Measurements from ENCODE around the gene CHRNB1.
A peak's percentile ranks its signal among the peaks of the same experiment; 100 is the strongest.
"Not testable (repeated sequence)": the region's sequence is repeated elsewhere in the genome, so short reads cannot be mapped to it uniquely, and the experiment has no call there.

Gene CHRNB1

DNA sequence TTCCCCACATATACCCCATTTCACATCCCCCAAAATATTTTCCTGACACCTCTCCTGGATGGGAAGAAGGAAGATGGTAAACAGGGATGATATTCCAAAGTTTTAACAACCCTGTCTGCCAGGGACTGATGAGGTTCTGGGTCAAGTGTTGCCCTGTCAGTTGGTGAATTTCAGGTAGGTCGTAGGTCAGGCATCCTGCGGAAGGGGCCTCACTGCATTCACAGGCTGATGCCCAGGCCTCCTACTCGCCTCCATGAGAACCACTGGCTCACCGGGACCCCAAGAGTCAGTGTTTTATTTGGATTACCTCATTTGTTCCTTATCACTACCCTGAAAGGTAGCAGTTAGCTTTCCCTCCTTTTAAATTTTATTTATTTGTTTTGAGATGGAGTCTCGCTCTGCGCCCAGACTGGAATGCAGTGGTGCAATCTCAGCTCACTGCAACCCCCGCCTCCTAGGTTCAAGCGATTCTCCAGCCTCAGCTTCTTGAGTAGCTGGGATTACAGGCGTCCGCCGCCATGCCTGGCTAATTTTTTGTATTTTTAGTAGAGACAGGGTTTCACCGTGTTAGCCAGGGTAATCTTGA lies 24.0 kb downstream of the CHRNB1 start:
- in situ Hi-C loops (cut with HindIII; ENCODE audit: low sequenced_read_pairs), result no loop called here

DNA sequence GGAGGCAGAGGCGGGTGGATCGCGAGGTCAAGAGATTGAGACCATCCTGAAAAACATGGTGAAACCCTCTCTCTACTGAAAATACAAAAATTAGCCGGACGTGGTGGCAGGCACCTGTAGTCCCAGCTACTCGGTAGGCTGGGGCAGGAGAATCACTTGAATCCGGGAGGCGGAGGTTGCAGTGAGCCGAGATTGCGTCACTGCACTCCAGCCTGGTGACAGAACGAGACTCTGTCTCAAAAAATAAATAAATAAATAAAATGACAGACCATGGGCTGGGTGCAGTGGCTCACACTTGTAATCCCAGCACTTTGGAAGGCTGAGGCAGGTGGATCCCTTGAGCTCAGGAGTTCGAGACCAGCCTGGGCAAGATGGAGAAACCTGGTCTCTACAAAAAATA lies 25.0 kb downstream of the CHRNB1 start:
- H3K4me3 ChIP-seq (ENCODE audit: low read depth, low read length); DNase-seq (ENCODE audit: low read depth, low spot score); in situ Hi-C loops (cut with HindIII; ENCODE audit: low sequenced_read_pairs): not testable (repeated sequence)

More for the DNA sequence above, 24.0 kb downstream of the CHRNB1 start:
- DNase-seq (ENCODE audit: low read depth, low spot score), result no peak
- TF ChIP-seq, protein P1, sequence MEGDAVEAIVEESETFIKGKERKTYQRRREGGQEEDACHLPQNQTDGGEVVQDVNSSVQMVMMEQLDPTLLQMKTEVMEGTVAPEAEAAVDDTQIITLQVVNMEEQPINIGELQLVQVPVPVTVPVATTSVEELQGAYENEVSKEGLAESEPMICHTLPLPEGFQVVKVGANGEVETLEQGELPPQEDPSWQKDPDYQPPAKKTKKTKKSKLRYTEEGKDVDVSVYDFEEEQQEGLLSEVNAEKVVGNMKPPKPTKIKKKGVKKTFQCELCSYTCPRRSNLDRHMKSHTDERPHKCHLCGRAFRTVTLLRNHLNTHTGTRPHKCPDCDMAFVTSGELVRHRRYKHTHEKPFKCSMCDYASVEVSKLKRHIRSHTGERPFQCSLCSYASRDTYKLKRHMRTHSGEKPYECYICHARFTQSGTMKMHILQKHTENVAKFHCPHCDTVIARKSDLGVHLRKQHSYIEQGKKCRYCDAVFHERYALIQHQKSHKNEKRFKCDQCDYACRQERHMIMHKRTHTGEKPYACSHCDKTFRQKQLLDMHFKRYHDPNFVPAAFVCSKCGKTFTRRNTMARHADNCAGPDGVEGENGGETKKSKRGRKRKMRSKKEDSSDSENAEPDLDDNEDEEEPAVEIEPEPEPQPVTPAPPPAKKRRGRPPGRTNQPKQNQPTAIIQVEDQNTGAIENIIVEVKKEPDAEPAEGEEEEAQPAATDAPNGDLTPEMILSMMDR (IDR thresholded peaks at IDR 0.05; ENCODE audit: low read depth, low read length), result no peak
- no peak overlapping the region for H3K4me3 ChIP-seq (ENCODE audit: low read depth, low read length)

DNA sequence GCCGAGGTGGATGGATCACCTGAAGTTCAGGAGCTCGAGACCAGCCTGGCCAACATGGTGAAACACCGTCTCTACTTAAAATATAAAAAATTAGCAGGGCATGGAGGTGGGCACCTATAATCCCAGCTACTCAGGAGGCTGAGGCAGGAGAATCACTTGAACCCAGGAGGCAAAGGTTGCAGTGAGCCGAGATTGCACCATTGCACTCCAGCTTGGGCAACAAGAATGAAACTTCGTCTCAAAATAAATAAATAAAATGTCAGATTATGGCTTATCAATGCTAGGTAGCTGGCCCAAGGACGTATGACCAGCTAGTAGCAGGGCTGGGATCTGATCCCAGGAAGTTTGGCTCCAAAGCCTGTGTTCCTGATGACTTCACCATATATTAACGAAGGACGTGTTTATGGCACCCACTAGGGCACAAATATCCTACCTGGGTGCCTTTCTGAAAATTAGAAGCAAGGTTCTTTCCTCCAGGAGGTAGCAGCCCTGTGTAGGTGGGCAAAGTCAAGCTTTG lies 25.7 kb downstream of the CHRNB1 start:
- in situ Hi-C loops (cut with HindIII; ENCODE audit: low sequenced_read_pairs); DNase-seq (ENCODE audit: low read depth, low spot score); H3K4me3 ChIP-seq (ENCODE audit: low read depth, low read length): not testable (repeated sequence)

DNA sequence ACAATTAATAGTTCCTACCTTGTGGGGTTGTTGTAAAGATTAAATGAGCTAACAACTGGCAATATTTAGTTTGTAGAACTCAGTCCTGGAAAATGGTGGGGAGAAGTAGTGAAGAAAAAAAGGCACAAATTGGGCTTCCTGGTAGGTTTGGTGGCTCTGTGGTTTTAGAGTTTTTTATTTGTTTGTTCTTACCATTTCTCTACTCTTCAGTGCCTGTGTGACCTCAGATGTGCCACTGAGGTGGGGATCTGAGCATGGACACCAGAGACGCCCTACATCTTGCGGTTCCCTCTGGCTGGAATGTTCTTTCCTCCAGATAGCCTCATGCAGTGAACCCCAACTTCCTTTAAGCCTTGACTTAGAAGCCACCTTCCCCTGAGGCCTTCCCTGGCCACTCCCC lies 26.9 kb downstream of the CHRNB1 start:
- no peak overlapping the region for H3K4me3 ChIP-seq (ENCODE audit: low read depth, low read length)
- in situ Hi-C loops (cut with HindIII; ENCODE audit: low sequenced_read_pairs), result no loop called here

DNA sequence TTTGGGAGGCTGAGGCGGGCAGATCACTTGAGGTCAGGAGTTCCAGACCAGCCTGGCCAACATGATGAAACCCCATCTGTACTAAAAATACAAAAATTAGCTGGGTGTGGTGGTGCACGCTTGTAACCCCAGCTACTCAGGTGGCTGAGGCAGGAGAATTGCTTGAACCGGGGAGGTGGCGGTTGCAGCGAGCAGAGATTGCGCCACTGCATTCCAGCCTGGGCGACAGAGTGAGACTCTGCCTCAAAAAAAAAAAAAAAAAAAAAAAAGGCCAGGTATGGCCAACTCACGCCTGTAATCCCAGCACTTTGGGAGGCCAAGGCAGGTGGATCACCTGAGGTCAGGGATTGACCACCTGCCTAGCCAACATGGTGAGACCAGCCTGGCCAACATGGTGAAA lies 29.9 kb downstream of the CHRNB1 start:
- DNase-seq (ENCODE audit: low read depth, low spot score); H3K4me3 ChIP-seq (ENCODE audit: low read depth, low read length); in situ Hi-C loops (cut with HindIII; ENCODE audit: low sequenced_read_pairs): not testable (repeated sequence)

More for the DNA sequence above, 26.9 kb downstream of the CHRNB1 start:
- TF ChIP-seq, protein P1 (IDR thresholded peaks at IDR 0.05; ENCODE audit: low read depth, low read length), result no peak
- DNase-seq (ENCODE audit: low read depth, low spot score), result no peak

DNA sequence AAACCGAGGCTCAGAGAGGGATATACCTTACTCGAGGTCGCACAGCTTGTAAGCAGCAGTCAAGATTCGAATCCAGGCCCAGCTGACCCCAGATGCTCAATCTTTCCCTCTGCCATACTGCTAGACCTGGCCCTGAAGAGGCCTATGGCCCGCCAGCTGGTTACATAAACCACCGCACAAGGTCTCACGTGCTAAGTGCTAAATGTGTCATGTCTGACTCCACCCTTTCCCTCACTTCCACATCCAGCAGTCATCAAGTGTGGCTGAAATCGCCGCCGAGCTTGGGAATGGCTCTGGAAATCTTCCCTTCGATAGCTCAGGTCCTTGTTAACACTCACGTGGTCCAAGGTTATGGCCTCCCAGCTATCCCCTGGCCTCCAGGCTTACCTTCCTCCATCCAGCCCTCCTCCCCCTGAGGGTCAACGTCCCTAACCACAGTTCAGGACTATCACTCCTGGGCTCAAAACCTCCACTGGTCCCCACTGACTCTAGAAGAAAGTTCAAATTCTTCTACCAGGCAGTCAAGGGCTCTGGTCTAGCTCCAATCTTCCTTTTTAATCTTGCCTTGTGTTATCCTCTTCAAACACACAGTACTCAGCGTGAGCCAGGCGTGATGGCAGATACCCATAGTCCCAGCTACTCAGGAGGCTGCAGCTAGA lies 31.0 kb downstream of the CHRNB1 start:
- DNase-seq (ENCODE audit: low read depth, low spot score), result no peak
- TF ChIP-seq, protein P1 (IDR thresholded peaks at IDR 0.05; ENCODE audit: low read depth, low read length), result no peak
- H3K4me3 ChIP-seq (ENCODE audit: low read depth, low read length), result no peak overlapping the region
- in situ Hi-C loops (cut with HindIII; ENCODE audit: low sequenced_read_pairs), result no loop called here

DNA sequence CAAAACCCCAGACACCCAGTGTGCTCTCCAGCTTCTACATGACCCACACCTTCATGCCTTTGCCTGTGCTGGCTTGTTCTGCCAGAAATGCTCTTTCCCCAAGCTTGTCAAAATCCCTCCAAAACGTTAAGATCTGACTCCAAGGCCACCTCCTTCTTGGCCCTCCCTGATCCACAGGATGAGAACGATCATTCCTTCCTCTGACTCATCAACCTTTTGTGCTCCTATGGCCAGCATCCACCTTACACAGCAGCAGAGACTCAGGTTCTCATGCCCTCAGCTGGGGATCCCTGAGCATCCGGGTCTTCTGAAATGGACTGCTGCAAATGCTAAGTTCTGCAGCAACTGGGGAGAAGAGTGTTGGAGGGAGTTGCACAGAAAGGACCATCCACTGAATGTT lies 31.6 kb downstream of the CHRNB1 start:
- H3K4me3 ChIP-seq (ENCODE audit: low read depth, low read length), result no peak overlapping the region
- DNase-seq (ENCODE audit: low read depth, low spot score), result peak; percentile 46
- TF ChIP-seq, protein P1 (IDR thresholded peaks at IDR 0.05; ENCODE audit: low read depth, low read length), result no peak
- in situ Hi-C loops (cut with HindIII; ENCODE audit: low sequenced_read_pairs), result no loop called here

DNA sequence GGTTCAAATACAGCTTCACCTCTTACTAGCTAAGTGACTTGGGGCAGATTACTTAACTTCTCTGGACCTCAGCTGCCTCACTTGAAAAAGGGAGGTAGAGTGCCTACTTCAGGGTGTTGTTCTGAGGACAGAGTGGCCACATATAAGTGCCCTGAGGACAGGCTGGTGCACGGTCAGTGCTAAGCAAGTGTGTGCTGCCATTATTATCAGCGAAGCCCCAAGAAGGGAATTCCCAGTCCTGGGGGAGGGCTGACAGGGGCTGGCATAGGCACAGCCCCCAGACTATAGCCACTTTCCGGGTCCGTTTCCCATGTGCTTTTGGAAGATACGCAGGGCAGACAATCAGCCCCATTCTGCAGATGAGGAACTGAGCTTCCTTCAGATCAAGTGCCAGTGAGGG lies 32.1 kb downstream of the CHRNB1 start:
- H3K4me3 ChIP-seq (ENCODE audit: low read depth, low read length), result no peak overlapping the region
- in situ Hi-C loops (cut with HindIII; ENCODE audit: low sequenced_read_pairs), result no loop called here
- no peak for DNase-seq (ENCODE audit: low read depth, low spot score)
- TF ChIP-seq, protein P1 (IDR thresholded peaks at IDR 0.05; ENCODE audit: low read depth, low read length), result no peak
